ENCODE measurements around the gene LAGE3.

The LAGE3 gene, protein sequence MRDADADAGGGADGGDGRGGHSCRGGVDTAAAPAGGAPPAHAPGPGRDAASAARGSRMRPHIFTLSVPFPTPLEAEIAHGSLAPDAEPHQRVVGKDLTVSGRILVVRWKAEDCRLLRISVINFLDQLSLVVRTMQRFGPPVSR

DNA sequence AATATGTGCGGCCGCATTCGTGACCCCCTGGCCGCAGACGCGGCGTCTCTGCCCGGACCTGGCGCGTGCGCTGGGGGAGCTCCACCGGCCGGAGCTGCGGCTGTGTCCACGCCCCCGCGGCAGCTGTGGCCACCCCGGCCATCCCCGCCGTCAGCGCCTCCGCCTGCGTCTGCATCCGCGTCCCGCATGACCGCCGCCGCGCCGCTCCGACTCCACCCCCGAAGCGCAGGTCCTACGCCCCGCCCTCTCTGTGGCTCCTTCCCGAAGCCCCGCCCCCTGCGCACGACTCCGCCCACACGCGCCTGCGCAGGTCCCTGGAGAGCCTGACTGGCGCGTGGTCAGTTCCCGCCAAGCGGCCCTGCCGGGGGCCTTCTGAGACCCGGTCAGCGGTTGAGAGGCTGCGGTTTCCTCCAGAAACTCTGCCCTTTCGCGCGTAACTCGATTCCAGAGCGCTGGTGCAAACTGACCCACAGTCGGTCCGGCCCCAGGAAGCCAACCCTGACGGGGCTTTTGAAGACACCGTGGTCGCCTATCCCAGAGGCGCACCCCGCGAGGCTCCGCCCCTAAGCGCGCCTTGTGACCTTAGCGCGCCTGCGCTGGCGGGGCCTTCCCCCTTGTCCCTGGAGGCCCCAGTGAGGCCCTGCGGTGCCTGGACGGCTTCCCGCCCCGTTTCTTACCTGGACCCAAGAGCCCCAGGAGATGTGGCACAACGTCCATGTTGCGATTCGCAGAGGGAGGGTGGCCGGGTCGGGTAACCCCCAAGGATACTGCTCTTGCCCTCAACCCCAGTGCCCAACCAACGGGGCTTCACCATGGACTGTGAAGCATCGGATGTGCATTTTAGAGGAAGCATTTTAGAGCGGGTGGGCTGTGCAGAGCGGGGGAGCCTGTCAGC lies at the start of gene LAGE3:
Gene LAGE3 (minus strand): TSS at position 554 of the 895 bp plus-strand sequence. CDS start 366 bp downstream, at position 188.
- DNase-seq (ENCODE audit: low read depth) = peak; percentile 88

- no peak for DNase-seq (ENCODE audit: low read depth)
Observed at GRCh38 chrX:154526901-154527675, 48.0 kb upstream of the LAGE3 start.

DNA sequence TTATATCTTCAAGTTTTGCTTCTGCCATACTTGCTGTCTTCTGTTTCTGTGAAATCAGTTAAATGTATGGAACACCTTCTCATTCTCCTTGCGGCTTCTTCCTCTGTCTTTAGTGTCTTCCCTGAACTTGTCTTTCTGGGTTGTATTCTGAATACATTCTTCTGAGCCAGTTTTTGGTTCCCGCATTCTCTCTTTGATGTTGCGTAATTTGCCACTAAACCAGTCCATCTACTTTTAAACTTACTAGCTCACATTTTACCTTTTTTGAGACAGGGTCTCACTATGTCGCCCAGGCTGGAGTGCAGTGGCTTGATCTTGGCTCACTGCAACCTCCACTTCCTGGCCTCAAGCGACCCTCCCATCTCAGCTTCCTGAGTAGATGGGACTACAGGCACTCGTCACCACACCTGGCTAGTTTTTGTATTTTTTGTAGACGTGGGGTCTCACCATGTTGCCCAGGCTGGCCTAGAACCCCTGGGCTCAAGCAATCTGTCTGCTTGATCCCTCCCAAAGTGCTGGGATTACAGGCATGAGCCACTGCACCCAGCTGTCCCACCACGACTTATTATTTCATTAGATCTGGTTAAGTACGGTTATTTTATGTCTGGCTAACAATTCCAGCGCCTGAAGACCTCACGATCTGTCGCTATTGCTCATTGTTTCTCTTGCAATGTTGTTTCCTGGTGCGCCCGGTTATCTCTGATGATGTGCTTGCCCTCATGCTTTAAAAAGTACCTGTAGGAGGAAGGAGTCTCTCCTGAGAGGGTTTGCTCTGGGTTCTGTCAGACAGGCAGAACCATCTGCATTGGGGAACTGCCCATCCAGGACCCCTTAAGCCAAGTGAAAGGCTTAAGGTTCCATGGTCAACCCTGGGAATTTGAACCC lies 46.8 kb upstream of the LAGE3 start:
- no peak for DNase-seq (ENCODE audit: low read depth)

GRCh38 chrX:154519389-154519788 lies 40.3 kb upstream of the LAGE3 start:
- no peak for DNase-seq (ENCODE audit: low read depth)

GRCh38 chrX:154517101-154517781 lies 38.2 kb upstream of the LAGE3 start:
- no peak for DNase-seq (ENCODE audit: low read depth)

DNA sequence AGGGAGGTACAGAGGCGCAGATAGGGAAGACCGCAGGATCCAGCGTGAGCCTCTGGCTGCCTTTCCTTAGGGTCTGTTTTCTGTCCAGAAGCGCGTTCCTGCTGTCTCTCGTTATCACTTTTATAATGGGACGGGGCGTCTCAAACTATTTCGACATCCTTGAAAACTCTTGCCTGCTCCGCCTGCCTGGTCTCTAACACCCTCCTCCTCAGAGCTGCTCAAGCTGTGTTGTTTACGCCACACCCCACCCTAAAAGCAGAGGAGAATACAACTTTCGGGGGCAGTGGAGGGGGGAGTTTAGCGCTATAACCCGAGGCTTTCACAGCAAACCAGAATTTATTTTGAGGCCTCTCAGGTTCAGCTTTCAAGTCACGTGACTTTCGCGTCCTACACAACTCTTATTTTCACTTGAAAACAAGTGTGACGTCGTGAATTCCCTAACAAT lies 37.6 kb upstream of the LAGE3 start:
- no peak for DNase-seq (ENCODE audit: low read depth)

DNA sequence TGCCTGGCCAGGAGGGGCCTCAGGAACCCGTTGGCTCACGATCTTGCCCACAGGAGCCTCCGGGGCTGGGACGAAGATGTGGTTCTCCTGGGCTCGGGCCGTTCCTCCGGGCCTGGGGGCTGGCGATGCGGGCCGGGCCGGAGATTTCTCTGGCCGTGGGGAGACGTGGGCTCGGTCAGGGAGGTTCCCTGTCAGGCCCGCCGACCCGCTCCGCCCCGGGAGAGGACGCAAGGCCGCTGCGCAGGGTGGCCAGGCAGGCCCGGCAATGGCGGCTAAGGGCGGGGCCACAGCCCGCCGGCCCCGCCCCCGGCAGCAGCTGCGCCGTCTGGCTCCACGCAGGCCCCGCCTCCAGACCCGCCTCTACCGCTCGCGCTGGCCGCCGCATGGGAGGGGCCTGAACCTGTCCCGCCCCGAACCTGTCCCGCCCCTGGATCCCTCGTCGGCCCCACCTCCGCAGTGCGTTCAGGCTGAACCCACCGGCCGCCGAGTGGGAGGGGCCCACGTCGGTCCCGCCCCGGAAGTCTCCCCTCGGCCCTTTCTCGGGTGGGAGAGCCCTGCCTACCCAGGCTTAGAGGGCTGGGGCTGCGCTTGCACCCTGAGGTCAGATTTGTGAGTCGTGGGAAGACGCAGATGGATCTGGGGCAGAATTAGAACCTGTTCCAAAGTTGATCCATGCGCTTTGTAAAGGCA lies 37.0 kb upstream of the LAGE3 start, which contains the start of gene FAM3A:
Gene FAM3A (minus strand): TSS at position 267 of the 690 bp plus-strand sequence. CDS start 460 bp downstream, outside the sequence.
- DNase-seq (ENCODE audit: low read depth) = peak; percentile 84

DNA sequence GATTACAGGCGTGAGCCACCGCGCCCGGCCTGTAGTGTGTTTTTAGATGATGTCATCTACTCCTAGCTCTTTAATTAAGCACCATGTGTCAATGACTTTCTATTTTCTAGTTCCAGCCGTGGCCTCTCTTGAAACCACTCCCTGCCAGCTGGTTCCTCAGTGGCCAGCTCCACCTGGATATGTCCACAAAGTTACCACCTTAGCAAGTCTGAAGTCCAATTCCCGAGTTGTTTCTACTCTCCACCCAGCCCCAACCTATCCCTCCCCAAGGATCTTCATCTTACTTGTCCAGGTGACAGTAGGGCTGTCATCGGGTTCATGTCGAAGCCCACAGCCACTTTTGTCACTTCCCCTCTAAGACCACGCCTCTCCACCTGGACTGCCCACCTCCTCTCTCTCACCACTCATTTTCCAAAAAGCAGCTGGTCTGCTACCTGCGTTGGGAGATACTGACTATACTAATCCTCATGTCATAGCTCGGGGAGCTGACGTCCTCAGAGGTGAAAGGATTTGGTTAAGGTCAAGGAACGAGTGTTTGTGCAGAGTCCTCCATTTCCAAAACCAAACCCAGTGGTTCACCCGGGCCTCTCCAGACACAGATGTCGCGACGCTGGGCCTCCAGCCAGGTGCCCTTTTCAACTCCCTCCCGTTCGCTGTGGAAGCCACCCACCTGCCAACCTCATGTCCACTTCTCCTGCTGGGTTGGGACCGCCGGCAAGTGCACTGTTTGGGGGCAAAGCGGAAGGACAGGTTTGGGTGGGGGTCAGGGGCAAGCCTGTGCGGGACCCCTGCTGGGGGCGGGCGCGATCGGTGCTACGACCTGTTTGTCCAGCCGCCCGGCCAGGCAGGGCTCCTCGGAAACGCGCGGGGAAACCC lies 36.2 kb upstream of the LAGE3 start:
- DNase-seq (ENCODE audit: low read depth) = no peak

GRCh38 chrX:154513716-154514115 lies 34.6 kb upstream of the LAGE3 start:
- no peak for DNase-seq (ENCODE audit: low read depth)

DNA sequence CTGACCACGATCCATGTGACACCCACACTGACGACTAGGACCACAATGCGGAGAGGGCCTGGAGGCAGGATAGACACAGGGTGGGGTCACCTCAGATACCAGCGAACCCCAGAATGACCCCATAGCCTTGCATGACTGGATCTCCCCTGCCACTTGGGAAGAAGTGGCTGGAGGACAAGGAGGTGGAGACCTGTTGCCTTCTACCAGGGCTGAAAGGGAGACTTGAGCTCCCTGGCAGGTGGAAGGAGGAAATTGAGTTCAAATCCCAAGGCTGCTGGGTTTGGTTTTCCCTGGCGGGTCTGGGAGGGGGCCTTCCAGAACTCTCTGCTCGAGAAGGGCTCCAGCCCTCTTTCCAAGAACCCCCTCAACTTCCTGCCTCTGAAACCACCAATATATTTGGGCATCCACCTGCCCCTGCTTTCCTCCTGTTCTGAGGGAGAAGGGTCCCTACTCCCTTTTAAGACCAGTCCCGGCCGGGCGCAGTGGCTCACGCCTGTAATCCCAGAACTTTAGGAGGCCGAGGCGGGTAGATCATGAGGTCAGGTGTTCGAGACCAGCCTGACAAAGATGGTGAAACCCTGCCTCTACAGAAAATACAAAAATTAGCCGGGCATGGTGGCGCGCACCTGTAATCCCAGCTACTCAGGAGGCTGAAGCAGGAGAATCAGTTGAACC lies 33.9 kb upstream of the LAGE3 start:
- DNase-seq (ENCODE audit: low read depth) = no peak

DNA sequence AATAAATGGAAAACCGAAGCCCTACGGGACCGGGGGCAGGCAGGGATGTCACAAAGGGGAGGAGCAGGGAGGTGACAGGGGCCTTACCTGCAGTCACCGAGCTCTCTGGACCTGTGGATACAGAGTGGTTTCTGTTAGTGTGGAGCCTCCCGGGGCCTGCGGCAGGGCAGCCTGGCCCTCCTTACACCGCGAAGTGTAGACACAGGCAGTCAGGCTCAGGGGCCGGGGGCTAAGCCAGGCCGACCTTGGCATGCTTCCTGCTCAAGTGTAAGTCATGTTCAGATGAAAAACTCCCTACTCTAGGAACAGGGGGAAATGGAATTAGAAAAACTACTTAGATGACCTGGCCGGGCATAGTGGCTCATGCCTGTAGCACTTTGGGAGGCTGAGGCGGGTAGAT lies 32.7 kb upstream of the LAGE3 start:
- DNase-seq (ENCODE audit: low read depth) = no peak

DNA sequence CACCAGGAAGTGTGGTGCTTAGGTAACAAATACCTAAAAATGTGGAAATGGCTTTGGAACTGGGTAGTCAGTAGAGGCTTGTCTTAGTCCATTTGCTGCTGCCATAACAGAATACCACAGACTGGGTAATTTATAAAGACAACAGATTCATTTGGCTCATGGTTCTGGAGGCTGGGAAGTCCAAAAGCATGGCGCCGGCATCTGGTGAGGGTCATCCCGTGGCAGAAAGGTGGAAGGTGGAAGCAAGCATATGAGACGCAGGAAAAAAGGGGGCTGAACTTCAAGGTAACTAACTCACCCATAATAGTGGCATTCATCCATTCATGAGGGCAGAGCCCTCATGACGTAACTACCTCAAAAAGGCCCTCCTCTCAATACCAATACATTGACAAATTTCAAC lies 30.4 kb upstream of the LAGE3 start:
- DNase-seq (ENCODE audit: low read depth) = no peak

DNA sequence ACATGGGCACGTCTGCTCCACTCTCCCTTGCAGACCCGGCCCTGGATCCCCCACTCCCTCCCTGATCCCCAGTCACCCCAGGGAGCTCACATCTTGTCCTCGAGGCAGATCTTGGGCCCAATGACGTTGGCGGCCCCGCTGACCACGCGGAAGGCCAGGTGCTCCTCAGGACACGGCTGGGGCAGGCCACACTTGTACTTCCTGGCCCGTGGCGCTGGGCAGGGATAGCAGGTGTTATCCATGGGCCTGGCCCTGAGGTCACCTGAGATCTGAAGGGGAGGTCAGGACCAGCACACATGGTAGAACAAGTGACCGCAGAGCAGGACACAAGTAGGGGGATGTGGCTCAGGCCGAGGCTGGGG lies 29.3 kb upstream of the LAGE3 start:
- DNase-seq (ENCODE audit: low read depth) = no peak

DNA sequence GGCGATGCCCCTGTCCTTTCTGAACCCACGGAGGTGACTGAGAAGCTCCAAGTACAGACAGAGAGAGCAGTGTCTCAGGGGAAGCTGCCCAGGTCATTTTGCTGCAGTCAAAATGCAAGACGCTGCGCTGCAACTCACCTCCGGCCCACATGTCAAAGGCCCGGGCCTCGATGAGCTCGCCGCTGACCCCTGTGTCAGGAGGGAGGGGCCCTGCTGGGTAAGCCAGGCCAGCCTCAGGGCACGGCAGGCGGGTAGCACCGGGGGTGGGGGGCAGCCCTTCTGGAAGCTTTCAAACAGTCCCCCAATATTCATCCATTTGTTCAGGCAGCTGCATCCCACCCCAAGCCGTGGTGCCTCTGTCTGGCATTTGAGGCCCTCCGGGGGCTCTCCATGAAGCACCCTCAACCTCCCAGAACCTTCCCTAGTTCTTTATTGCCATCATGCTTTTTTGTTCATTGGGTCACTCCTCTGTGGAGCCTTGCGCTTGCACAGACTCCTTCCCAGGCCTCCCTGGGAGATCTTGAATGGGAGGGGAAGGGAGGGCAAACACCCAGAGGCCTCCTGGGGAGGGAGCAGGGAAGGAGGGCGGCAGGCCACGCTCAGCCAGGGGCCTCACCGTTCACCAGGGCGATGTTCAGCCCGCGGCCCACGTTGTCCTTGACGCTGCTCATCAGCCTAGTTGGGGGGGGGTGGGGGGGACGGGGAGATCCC lies 28.7 kb upstream of the LAGE3 start:
- no peak for DNase-seq (ENCODE audit: low read depth)

DNA sequence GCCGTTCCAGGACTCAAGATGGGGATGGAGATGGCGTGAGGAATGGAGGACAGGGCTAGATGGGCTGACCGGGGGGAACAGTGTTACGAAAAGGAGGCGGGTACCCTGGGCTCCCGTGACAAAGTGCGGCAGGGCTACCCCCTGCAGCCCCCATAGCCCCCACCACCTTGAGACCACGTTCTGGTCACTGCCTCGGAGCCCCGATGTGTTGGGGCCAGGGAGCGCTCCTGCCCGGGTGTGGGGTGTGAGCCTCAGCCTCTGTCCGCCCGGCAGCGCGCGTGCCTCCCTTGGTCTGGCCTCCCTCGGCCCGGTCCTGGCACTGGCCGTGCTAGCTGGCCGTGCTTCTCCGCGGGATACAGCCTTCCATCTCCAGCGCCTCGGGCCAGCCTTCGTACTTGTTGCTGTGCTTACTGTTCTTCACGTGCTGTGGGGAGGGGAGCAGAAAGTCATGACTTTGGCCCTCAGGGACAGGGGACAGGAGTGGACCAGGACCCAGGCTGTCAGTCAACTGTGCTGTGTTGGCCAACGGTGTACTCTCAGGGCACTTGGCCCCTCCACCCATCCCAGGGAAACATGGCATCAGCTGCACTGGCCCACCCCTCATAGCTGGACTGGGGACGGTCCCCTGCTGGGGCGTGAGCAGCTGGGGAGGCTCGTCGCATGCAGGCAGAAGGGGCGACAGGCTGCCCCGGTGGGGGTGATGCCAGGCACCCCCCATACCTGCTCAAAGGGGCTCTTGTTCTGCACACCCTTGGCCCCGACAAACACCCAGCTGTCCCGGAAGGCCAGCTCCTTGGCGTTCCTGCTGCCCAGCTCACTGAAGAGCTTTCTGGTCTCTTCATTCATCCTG lies 27.6 kb upstream of the LAGE3 start:
- no peak for DNase-seq (ENCODE audit: low read depth)

DNA sequence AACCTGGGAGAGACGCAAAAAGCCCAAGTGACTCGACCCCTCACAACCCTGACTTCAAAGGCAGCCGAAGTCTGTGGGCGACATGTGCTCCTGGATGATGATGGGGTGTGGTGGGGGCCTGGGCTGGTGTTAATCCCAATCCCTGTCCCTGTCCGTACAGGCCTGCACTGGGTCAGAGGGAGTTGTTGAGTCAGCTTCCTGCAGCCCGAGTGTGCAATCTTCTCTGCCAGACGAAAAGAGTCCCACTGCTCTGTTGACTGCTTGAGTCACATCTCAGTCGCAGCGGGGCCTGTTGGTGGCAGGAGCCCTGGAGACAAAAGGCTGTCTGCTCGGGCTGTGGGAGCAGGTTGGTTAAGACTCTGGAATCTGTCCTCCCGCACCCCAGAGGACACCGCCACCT lies 26.7 kb upstream of the LAGE3 start:
- DNase-seq (ENCODE audit: low read depth) = no peak

GRCh38 chrX:154502989-154503388 lies 23.9 kb upstream of the LAGE3 start:
- DNase-seq (ENCODE audit: low read depth) = no peak
